GM19240 (cell line): Measurements from ENCODE around the gene LINGO1.

Experiments used
- DNase-seq: peaks from one replicate; pipeline ENCODE4 v3.0.0; 2011; ENCODE audit warnings: low spot score; ENCODE audit not compliant: insufficient read length

The LINGO1 gene

DNA sequence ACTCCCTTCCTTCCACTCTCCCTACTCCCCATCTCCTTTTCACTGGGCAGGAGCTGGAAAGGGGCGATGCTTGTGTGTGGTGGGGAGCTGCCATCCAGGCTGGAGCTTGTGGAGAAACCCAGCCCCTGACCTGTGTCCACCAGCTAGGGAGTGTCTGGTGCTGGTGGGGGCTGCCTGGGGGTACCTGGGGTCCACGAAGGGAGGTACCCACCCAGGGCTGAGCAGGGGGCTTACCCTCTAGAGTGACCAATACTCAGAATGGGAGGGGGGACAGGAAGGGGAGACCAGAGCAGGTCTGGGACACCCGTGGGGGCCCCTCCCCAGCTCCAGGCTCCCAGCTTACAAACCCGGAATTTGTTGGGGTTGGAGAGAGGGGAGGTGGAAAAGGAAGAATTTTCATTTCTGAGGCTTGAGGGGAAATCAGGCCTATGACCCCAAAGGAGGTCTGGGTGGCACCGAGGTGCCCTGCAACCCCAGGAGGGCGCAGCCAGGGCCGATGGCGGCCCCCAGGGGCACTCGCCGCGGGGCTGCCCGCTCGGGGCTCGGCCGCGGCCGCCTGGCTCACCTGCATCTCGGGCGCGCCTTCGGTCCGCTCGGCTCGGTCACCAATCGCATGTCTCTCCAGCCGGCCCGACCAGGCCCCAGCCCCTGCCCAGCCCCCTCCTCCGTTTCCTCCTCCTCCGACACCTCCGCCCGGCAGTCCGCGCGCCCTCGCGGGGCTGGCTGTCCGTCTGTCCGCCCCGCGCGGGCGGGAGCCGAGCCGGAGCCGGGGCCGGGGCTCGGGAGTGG, 773 bp downstream of the LINGO1 start:
- no peak for DNase-seq

DNA sequence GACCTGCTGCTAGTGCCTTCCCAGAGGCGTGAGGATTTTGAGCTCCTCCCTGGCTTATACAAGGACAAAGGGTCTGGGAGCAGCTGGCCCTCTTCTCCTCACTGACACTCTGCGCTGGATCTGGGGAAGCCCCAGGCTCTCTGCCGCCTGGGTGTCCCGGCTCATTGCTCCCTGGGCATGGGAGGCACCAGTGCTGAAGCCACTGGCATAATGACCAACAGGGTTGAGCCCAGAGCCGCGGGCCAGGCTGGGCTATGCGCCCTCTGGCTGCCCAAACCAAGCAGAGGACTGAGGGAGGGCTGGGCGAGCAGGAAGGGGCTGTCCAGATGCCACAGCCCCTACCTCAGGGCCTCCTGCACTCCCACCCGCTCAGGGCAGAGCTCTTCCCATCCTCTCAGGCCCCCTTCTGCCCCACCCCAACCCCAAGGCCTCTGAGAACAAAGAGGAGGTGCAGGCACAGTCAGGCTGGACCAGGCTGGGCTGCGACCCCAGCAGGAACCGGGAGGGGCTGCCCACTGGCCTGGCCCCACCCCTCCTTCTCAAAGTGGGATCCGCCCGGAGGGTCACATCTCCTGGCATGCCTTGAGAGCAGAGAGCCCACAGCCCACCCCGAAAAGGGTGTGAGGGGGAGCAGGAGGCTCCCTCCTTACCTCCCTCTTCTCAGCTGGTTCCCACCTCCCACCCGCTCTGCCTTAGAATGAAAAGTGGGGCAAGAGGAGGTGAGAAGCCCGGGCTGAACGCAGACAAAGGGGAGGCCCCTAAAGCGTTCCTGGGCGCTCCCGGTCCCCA, 1.6 kb downstream of the LINGO1 start:
- DNase-seq, result no peak

DNA sequence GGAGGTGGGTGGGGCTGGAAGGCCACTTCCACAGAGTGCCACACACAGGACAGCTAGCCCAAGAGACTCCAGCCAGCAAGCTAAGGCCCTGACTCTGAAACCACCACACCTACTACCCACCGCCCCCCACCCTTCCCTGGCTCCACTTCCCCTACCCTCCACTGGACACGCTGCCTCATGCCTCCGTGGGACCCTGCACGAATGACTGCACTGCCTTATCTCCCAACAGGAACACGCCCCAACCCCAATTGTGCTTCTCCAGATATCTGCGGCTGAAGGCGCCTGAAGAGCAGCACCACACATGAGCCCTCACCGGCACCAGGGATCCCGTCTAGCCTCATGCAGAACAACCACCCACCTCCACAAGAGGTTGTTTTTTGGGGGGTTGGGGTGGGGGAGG, 2.7 kb downstream of the LINGO1 start:
- no peak for DNase-seq

DNA sequence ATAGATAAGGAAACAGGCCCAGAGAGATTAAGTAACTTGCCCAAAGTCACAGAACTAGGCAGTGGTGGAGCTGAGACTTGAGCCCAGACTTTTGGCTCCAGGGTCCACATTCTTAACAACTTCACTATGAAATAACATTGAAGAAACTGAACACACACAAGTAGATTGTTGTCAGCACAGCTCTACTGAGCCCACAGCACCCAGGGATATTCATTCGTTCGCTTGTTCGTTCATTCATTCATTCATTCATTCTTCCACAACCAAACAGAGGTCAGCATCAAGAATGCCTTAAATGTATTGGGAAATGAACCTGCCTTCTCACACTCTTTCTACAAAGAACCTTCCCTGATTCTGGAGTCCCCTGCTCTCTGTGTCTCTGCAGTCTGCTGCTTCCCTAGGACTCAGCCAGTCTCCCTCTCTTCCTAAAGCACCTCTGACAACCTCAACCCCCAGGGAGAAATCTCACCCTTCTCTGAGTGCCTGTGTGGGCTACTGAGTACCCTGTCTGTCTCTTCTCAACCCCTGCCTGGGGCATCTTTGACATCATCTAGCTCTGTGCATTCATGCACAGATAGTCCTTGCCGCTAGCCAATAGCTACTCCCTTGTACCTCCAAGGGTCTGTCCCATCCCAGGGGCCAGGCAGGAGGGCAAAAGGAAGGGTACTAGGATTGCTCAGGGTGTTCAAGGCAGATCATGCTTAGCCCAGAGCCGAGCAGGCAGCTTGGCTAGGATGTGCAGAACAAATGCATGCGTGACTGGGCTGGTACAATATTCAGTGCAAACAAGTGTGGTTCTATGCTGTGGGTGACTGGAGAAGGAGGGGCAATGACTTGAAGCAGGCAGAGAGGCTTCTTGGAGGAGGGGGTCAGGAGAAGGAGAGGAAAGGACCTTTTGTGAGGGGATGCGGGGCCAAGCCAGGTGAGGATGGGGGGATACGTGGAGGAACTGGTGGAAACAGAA, 3.4 kb downstream of the LINGO1 start:
- DNase-seq, result no peak

DNA sequence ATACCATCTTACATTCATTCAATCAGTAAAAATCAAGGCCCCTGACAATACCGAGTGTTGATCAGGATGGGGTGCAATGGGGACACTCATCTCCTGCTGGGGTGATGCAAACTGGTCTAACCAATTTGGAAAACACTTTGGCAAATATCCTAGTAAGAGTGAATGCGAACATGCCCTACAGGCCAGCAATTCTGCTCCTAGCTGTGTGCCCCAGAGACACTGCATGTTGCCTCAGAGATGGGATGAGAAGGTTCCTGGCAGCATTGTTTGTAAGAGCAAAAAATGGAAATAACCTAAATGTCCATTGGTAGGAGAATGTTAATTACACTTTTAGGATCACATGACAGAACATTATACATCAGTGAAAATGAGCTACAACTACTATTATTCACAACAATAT, 4.7 kb downstream of the LINGO1 start:
- no peak for DNase-seq

DNA sequence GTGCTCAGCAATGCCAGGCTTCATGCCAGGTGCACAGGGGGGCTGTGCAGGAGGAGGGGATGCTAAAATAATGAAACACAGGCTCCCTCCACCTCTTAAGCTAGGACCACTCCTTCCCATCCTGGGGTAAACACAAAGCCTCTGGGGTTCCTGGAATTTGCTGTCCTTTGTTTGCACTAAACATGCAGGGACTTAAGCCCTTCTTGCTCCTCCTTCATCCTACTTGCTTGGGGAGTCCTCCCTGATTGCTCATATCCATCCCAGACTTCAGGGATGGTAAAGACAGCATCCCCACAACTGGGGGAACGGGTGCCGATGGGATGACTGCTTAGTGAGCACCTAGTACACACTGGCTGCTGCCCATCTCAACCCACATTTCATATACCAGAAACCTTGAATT, 5.1 kb downstream of the LINGO1 start:
- DNase-seq, result no peak

DNA sequence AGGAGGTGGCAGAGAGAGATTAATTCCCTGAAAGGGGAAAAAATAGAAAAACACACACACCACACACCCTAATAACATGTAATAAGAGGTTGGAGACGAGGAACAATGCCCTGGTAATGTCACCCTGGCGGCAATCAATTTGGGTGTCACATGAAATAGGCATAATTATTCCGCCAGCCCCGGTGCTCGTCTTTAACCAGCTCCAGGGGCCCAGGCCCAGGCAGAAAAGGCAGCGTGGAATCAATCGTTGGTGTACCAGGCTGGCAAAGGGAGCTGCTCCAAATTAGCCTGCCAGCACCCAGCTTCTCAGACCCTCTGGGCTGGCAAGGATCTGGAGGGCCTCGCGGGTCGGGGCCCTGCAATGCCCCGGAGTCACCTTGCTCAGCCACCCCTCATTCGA, 5.6 kb downstream of the LINGO1 start:
- no peak for DNase-seq

DNA sequence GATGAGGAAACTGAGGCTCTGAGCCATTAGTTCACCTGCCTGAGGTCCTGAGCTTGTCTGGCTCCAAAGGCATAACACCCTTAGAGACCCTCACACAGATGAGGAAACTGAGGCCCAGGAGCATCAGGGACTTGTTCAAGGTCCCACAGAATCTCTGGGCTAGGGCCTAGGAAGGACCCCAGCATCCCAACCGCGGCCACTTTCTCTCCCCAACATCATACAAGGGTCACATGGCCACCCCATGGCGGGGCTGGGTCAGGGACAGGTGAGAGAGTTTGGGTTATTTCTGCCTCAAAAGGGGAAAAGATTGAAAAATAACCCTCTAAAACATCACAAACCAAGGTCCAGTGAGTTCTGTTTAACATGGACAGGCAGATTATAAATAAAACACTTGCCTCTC, 6.7 kb downstream of the LINGO1 start:
- DNase-seq, result no peak

DNA sequence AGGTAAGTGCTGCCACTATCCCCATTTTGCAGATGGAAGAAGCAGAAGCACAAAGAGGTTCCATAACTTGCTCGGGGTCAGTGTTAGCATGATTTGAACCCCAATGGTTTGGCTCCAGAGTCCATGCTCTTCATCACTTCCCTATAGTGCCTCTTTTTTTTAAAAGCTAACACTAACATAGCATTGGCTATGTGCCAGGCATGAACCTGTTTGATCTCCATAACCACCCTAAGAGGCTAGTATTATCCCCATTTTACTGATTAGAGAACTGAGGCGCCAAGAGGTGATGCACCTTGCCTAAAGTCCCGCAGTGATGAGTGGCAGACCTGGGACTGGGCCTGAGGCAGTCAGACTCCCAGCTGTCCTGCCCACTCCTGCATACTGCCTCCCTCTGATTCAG, 7.3 kb downstream of the LINGO1 start:
- no peak for DNase-seq

DNA sequence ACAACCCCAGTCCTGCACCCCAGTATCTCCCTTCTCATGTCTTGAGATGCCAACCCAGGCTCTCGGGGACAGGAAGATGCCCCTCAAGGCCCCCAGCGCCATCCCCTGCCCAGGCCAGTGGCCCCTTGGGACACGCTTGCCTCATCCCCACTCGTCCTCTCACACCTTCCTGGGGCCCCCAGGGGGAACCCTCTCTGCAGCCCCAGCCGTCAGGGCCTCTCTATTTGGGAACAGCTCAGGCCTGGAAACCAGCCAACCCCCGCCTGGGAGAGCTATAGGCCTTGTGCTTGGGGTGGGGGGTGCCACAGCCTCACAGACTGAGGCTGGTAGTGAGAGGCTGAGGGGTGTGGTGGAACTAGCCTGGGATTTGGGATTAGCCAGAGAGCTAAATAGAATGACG, 7.8 kb downstream of the LINGO1 start:
- DNase-seq, result no peak

DNA sequence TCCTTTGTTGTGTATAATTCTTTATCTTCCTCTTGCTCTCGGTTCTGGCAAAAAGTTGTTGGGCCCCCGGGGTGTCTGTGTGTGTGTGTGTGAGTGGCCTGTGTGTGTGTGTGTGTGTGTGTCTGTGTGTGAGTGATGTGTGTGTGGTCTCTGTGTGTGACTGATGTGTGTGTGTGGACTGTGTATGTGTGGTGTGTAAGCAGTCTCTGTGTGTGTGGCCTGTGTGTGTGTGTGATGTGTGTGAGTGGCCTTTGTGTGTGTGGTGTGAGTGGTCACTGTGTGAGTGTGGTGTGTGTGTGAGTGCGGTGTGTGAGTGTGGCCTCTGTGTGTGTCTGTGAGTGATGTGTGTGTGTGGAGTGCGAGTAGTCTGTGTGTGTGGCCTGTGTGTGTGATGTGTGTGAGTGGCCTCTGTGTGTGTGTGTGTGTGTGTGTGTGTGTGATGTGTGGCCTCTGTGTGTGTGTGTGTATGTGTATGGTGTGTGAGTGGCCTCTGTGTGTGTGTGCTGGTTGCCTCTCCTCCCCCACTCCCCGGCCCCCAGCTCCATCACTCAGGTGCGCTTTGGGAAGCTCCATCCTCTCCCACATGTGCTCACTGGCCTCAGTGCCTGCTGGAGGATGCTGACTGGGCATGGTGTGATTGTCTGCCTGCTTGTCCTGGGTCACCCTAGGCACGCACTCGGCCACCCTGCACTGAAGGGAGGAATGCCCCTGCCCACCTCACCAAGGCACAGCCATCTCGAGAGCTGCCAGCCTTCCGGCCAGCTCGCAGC, 8.8 kb downstream of the LINGO1 start:
- no peak for DNase-seq

DNA sequence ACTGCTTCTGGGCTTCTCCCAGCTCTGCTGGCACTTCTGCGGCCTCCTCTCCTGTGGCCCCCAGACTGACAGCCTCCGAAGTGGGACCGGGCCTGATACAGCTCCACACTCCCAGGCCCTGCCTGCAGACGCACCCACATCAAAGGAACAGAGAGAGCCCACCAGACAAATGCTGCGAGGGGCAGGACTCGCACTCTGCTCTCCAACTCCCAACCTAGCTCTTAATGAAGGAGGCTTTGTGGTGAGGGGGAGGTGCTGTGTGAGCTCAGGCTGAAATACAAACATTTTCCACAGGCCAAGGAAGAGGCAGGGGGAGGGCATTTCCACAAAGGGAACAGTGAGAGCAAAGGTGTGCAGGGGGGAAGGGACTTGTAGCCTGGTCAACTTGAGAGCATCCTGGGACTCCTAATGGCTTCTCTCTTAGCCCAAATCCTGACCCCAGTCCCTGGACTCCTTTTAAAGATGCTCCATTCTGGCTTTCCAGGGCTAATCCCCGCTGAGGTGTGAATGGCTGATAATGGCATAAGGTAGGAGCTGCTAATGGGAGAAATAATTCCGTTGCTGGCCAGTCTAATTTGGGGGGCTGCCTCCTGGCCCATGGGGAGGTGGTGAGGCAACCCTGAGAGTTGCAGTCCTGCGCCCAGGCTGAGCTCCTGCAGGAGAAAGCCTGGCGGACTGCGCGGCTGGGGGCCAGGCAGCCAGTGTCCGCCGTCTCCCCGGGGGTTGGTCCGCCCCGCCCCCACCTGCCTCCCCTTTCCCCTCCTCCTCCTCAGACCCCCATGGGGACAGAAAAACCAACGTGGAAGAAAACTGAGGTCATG, 9.6 kb downstream of the LINGO1 start:
- DNase-seq, result no peak

DNA sequence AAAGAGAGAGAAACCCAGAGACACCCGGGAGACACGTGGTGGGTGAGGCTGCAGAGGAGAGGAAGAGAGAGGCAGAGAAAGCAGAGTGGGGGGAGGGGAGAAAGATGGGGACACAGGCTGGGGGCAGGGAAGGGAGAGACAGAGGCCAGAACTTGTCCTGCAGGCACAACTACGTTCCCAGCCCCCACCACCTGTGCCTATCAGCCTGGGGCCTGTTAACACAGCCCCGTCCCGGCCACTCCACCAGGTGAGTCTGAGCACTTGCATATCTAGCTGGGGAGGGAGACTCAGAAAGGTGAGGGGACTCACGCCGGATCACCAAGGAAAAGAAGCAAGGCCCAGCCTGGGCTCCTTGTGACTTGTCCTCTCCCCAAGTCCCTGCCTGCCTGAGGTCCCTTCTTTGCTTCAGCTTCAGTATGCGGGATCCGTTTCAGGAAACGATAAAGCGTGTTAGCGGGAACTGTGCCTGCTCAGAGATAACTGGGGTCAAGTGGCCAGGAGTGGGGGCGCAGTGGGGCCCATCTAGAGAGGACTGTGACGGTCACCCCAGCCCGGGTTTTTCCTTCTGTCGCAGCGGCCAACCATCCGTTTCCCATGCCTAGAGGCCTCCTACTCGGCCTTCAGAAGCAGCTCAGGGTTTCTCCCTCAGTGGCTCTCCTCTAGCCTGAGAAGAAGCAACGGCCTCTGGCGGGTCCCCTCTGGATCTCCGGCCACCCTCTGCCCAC, 10.3 kb downstream of the LINGO1 start:
- no peak for DNase-seq

DNA sequence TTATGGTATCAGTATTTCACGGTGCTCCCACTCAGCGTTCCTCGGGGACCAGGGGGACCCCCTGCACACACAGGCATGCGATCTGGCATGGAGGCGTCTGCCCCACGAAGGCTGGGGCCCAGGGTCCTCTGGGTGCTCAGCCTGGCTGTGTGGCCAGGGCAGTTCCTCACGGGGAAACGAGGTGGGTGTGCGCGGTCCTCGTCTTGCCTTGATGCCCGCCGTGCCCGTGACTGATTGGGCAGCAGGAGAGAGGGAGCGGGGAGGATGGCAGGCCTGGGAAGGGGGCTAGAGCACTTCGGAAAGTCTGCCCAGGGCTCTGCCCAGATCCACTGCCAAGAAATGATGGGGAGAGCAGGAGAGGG, 10.9 kb downstream of the LINGO1 start:
- no peak for DNase-seq

DNA sequence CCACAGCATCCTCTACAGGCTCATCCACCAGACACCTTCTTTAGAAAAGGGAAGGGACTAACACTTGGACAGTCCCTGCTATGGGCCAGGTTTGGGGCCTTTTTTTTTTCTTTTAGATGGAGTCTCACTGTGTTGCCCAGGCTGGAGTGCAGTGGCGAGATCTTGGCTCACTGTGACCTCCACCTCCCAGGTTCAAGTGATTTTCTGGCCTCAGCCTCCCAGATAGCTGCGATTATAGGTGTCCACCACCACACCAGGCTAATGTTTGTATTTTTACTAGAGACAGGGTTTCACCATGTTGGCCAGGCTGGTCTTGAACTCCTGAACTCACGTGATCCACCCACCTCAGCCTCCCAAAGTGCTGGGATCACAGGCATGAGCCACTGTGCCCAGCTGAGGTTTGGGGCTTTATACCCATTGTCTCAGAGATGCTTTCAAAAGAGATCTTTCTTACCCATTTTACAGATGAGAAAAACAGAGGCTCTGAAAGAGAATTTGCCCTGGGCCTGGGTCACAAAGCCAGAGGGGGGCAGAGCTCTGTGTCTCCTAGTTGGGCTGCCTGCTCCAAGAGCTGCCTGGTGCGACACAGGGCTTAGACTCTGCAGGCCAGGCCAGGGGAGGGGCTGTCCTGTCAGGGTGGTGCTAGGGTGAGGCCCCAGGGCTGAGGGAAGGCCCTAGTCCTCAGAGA, 11.6 kb downstream of the LINGO1 start:
- no peak for DNase-seq

DNA sequence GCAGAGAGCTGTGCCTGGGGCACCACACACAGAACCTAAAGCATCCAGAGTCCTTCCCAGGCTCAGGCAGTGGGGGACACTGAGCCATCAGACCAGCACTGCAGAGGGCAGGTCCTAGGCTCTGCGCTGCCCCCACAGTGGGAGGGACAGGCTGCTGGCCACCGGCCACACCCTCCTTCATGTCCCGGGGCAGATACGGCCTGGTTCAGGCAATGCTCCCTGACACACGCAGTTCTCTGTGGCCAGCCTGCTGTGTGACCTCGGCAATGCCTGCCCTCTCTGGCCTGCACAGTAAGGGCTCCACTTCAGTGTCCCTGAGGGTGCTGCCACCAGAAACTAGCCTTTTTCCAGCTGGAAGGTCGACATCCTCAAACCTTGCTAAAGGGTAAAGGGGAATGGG, 12.4 kb downstream of the LINGO1 start:
- DNase-seq, result no peak

DNA sequence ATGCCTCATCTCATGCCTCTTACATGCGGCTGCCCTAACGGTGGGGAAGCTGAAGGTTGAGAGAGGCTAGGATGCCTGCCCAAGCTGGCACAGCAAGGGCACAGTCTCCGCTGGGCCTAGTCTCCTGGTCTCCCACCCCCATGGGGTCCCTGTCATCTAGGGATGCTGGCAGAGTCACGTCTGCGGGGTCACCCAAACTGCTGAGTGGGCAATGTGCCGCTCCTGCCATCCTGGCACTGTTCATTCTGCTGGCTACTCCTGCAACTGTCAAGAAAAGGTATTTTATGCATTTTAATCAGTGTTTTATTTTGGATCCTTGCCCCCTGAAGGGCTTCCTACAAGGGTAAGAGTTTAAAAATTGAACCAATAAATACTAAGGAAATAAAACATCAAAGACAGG, 12.8 kb downstream of the LINGO1 start:
- DNase-seq, result no peak

DNA sequence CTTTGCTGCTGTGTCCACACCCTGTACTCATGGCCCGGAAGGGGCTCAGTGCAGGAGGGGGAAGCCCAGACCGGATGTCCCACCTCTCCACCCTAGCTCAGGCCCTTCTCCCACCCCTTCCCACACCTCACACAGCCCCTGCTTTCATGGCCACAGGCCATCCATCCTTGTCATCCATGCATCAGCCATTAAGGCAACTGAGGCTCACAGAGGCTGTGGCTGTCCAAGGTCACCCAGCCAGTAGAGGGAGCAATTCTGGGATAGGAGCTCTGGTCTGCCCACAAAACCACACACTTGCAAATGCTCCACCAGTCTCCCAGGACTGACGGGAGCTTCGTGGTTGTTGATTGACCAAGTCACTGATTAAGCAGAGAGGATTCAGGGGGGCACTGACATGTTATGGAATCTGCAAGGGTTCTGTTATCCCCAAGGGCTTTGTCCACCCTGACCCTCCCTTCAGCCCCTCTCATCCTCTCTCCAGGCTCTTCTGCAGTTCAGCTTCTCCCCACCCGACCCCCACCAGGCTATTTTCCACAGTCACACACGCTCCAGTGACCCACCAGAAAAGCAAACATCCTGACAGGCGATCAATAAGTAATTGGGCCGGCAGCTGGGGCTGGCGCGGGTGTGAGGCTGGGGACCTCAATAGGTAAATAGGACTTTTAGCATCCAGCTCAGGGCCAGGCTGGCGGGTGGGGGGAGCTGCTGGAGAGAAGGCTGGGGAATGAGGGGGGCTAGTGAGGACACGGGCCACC, 15.1 kb downstream of the LINGO1 start:
- DNase-seq, result no peak
